WI38 (cell line): ENCODE results near the gene SH2B2.
"Not testable (repeated sequence)": the region's sequence is repeated elsewhere in the genome, so short reads cannot be mapped to it uniquely, and the experiment has no call there.

Experiments
- H3K4me3 ChIP-seq: 2 replicates; pipeline ENCODE4 v1.5.1; 2011; ENCODE audit warnings: low read depth, mild to moderate bottlenecking, control low read depth, low read length
- CTCF ChIP-seq: IDR thresholded peaks from 2 replicates; pipeline ENCODE4 v1.5.1; 2012; ENCODE audit warnings: low read depth, mild to moderate bottlenecking, control low read depth, low read length

SH2B2 gene

GRCh38 chr7:102320601-102321350, 34.1 kb downstream of the SH2B2 start:
- no peak for TF ChIP-seq CTCF
- no peak overlapping the region for H3K4me3 ChIP-seq

GRCh38 chr7:102321351-102322201, 34.9 kb downstream of the SH2B2 start:
- no peak overlapping the region for H3K4me3 ChIP-seq
- TF ChIP-seq CTCF: no peak

- H3K4me3 ChIP-seq: no peak overlapping the region
- TF ChIP-seq CTCF: no peak
Measured at GRCh38 chr7:102322202-102322715, 35.6 kb downstream of the SH2B2 start.

GRCh38 chr7:102323914-102324195, 37.2 kb downstream of the SH2B2 start:
- TF ChIP-seq CTCF: no peak
- no peak overlapping the region for H3K4me3 ChIP-seq

GRCh38 chr7:102325106-102325505, 38.4 kb downstream of the SH2B2 start:
- H3K4me3 ChIP-seq: not testable (repeated sequence)

- TF ChIP-seq CTCF: no peak
- H3K4me3 ChIP-seq: no peak overlapping the region
Measured at GRCh38 chr7:102326157-102326889, 39.7 kb downstream of the SH2B2 start.

GRCh38 chr7:102327183-102327582, 40.5 kb downstream of the SH2B2 start:
- H3K4me3 ChIP-seq: not testable (repeated sequence)

GRCh38 chr7:102328863-102329262, 42.2 kb downstream of the SH2B2 start:
- H3K4me3 ChIP-seq: not testable (repeated sequence)

- not testable (repeated sequence) for H3K4me3 ChIP-seq
Measured at GRCh38 chr7:102329366-102329765, 42.7 kb downstream of the SH2B2 start.

- H3K4me3 ChIP-seq: not testable (repeated sequence)
Measured at GRCh38 chr7:102330666-102331460, 44.2 kb downstream of the SH2B2 start.

- not testable (repeated sequence) for H3K4me3 ChIP-seq
Measured at GRCh38 chr7:102335574-102335973, 48.9 kb downstream of the SH2B2 start.

GRCh38 chr7:102337002-102337401, 50.3 kb downstream of the SH2B2 start:
- H3K4me3 ChIP-seq: not testable (repeated sequence)

GRCh38 chr7:102337420-102337819, 50.8 kb downstream of the SH2B2 start:
- H3K4me3 ChIP-seq: not testable (repeated sequence)
